Left lung (tissue), 10 donors: ENCODE results near the gene RASA2. TPM values are rescaled to one million over a fixed set of nuclear protein-coding genes. Genes with fewer than 3 reads are reported as not detected.
"Not testable (repeated sequence)": the region's sequence is repeated elsewhere in the genome, so short reads cannot be mapped to it uniquely, and the experiment has no call there.

Experiments
- ATAC-seq: fragments of 200-7000 bp; cut with Tn5 transposase; one replicate; pipeline ENCODE4 v1.9.1; 2020; ENCODE audit warnings: moderate library complexity
- DNase-seq, 4 donors: peaks; one replicate each; pipeline ENCODE4 v3.0.0-alpha.2; 2013 to 2020
- H3K27ac ChIP-seq, 2 donors: fragments of 200-600 bp; sonication (generic) in 1 of 2; one replicate each; pipeline versions ENCODE4 v1.5.0 to v1.8.0; 2020 to 2021
- H3K27me3 ChIP-seq, 2 donors: fragments of 200-600 bp; sonication (generic) in 1 of 2; one replicate each; pipeline versions ENCODE4 v1.5.0 to v1.8.0; 2020 to 2021
- H3K36me3 ChIP-seq, 2 donors: fragments of 200-600 bp; sonication (generic) in 1 of 2; one replicate each; pipeline versions ENCODE4 v1.5.0 to v1.8.0; 2020 to 2021
- H3K4me1 ChIP-seq, 2 donors: fragments of 200-600 bp; one replicate each; pipeline ENCODE4 v1.8.0; 2021
- H3K4me3 ChIP-seq, 2 donors: fragments of 200-600 bp; sonication (generic) in 1 of 2; one replicate each; pipeline versions ENCODE4 v1.5.0 to v1.8.0; 2020 to 2021; ENCODE audit warnings: mild to moderate bottlenecking in 1 of 2
- H3K9me3 ChIP-seq, 2 donors: fragments of 200-600 bp; sonication (generic) in 1 of 2; one replicate each; pipeline versions ENCODE4 v1.5.0 to v1.8.0; 2020 to 2021
- intact Hi-C, 2 donors: fragments of 100-400 bp; cut with DNase I; formaldehyde crosslinking; loops; one replicate each; pipeline versions ENCODE4 v1.11.2 to v1.14.2; 2022
- polyA plus RNA-seq, 6 donors: library from polyadenylated mRNA; unstranded; fragments of 120-200 nt; gene quantifications; one replicate each; pipeline ENCODE4 v1.2.1, GENCODE V29; 2013; ENCODE audit not compliant: insufficient read length in 6 of 6
- total RNA-seq, 2 donors: library from RNA; stranded (reverse); fragmentation: NEBNext Ultra II Directional; extraction: Animal tissue kit (Norgen Biotek cat#: 25700); gene quantifications; one replicate each; pipeline ENCODE4 v1.2.1, GENCODE V29; 2021
- TF ChIP-seq, protein P1 (sequence below), 2 donors: fragments of 200-600 bp; sonication (generic) in 1 of 2; IDR thresholded peaks; one replicate each; pipeline versions ENCODE4 v1.5.0 to v1.8.0; 2021; ENCODE audit warnings: antibody characterized with exemption in 2 of 2
- donor health status: DM: no; HTN: yes; CAD: no.
- donor health status: DM: no; HTN: no; CAD: no.

The RASA2 gene
- total and polyA plus RNA-seq, 8 donors = 17.2 to 29.3 (median 25.2) TPM

- Histone ChIP-seq H3K27me3 (no peaks in the 10 kb centered on the region), H3K9me3 (no peaks in the 10 kb centered on the region), H3K27ac (no peak overlapping the region), H3K36me3 (peaks cover 0 to 20% of the 10 kb centered on the region in 2 donors), H3K4me1 (no peaks in the 10 kb centered on the region), H3K4me3 (no peak overlapping the region)
- intact Hi-C loops = no loop called here
- DNase-seq (no peak), ATAC-seq (no peak)
- TF ChIP-seq, protein P1, sequence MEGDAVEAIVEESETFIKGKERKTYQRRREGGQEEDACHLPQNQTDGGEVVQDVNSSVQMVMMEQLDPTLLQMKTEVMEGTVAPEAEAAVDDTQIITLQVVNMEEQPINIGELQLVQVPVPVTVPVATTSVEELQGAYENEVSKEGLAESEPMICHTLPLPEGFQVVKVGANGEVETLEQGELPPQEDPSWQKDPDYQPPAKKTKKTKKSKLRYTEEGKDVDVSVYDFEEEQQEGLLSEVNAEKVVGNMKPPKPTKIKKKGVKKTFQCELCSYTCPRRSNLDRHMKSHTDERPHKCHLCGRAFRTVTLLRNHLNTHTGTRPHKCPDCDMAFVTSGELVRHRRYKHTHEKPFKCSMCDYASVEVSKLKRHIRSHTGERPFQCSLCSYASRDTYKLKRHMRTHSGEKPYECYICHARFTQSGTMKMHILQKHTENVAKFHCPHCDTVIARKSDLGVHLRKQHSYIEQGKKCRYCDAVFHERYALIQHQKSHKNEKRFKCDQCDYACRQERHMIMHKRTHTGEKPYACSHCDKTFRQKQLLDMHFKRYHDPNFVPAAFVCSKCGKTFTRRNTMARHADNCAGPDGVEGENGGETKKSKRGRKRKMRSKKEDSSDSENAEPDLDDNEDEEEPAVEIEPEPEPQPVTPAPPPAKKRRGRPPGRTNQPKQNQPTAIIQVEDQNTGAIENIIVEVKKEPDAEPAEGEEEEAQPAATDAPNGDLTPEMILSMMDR (IDR thresholded peaks at IDR 0.05) = no peak
Observed at GRCh38 chr3:141618103-141618910, 131.5 kb downstream of the RASA2 start.

DNA sequence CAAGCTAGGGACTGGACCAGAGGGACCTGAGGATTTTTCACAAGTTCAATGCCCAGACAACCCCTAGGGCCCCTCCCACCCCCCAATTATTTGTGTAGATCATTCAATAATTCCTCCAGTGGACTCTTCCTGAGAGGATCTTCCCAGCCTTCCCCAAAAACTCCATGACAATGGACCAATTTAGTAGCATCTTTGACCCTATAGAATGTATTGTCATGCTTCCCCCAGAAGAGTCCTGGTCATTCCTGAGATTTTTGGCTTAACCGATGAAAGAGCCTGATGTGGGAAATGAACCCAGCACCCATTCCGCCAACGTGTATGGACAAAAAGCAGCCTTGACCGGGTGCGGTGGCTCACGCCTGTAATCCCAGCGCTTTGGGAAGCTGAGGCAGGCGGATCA is 132.1 kb downstream of the RASA2 start:
- no peaks in the 10 kb centered on the region for H3K4me1 ChIP-seq
- intact Hi-C loops = no loop called here
- TF ChIP-seq, protein P1 (IDR thresholded peaks at IDR 0.05) = no peak
- no peak overlapping the region for H3K27ac ChIP-seq
- no peaks in the 10 kb centered on the region for H3K9me3 ChIP-seq
- H3K27me3 ChIP-seq = no peaks in the 10 kb centered on the region
- no peak for DNase-seq
- H3K36me3 ChIP-seq = peaks cover 0 to 18% of the 10 kb centered on the region in 2 donors
- H3K4me3 ChIP-seq = no peak overlapping the region
- ATAC-seq = no peak

DNA sequence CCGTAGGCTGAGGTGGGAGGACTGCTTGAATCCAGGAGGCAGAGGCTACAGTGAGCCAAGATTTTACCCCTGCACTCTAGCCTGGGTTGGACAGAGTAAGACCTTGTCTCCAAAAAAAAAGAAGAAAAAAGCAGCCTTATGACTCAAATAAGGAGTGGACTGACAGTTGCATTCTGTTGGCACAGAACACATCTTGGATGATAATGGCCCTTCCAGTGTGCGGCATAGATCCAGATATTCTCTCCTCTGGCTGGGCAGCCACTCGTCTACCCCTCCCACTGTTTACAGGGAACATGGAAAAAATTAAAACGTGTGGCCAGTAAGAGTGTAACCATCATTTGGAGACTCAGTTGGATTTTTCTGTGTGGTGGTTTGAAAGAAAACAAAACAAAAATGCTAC is 132.6 kb downstream of the RASA2 start:
- intact Hi-C loops = no loop called here
- H3K9me3 ChIP-seq = no peaks in the 10 kb centered on the region
- DNase-seq (no peak), ATAC-seq (no peak)
- no peaks in the 10 kb centered on the region for H3K4me1 ChIP-seq
- H3K4me3 ChIP-seq = no peak overlapping the region
- H3K36me3 ChIP-seq = peaks cover 0 to 18% of the 10 kb centered on the region in 2 donors
- TF ChIP-seq, protein P1 (IDR thresholded peaks at IDR 0.05) = no peak
- H3K27me3 ChIP-seq = no peaks in the 10 kb centered on the region
- no peak overlapping the region for H3K27ac ChIP-seq

- intact Hi-C loops = no loop called here
- Histone ChIP-seq H3K4me3 (no peak overlapping the region), H3K27me3 (no peaks in the 10 kb centered on the region), H3K4me1 (no peaks in the 10 kb centered on the region), H3K27ac (no peak overlapping the region), H3K36me3 (no peaks in the 10 kb centered on the region), H3K9me3 (peaks cover 0 to 7% of the 10 kb centered on the region in 2 donors)
- DNase-seq = no peak
- TF ChIP-seq, protein P1 (IDR thresholded peaks at IDR 0.05) = no peak
- ATAC-seq = no peak
Observed at GRCh38 chr3:141623691-141624090, 136.9 kb downstream of the RASA2 start.

- intact Hi-C loops = no loop called here
- no peaks in the 10 kb centered on the region for H3K4me1 ChIP-seq
- no peak overlapping the region for H3K27ac ChIP-seq
- H3K36me3 ChIP-seq = no peaks in the 10 kb centered on the region
- peaks cover 0 to 14% of the 10 kb centered on the region in 2 donors for H3K9me3 ChIP-seq
- ATAC-seq (no peak), DNase-seq (no peak)
- TF ChIP-seq, protein P1 (IDR thresholded peaks at IDR 0.05) = no peak
- no peaks in the 10 kb centered on the region for H3K27me3 ChIP-seq
- H3K4me3 ChIP-seq = no peak overlapping the region
Observed at GRCh38 chr3:141625506-141625905, 138.7 kb downstream of the RASA2 start.

GRCh38 chr3:141628334-141628733 is 141.5 kb downstream of the RASA2 start:
- ATAC-seq, DNase-seq, H3K4me3 ChIP-seq, H3K36me3 ChIP-seq, H3K27ac ChIP-seq, H3K27me3 ChIP-seq, intact Hi-C loops, H3K4me1 ChIP-seq: not testable (repeated sequence)
- peaks cover 0 to 14% of the 10 kb centered on the region in 2 donors for H3K9me3 ChIP-seq

- H3K4me1 ChIP-seq, ATAC-seq, H3K4me3 ChIP-seq, H3K27ac ChIP-seq, DNase-seq, H3K27me3 ChIP-seq, H3K36me3 ChIP-seq, intact Hi-C loops: not testable (repeated sequence)
- H3K9me3 ChIP-seq = peaks cover 0 to 14% of the 10 kb centered on the region in 2 donors
Observed at GRCh38 chr3:141628868-141629441, 142.1 kb downstream of the RASA2 start.
